ENCODE data around the gene AP3D1.
"Not testable (repeated sequence)": the region's sequence is repeated elsewhere in the genome, so short reads cannot be mapped to it uniquely, and the experiment has no call there.

The AP3D1 gene

GRCh38 chr19:2132191-2132590 is 19.2 kb downstream of the AP3D1 start:
- no peak for TF ChIP-seq CTCF (IDR thresholded peaks at IDR 0.05; ENCODE audit: insufficient read depth, low read depth, low read length, missing control alignments)
- DNase-seq (ENCODE audit: low read depth), result no peak
- no peak overlapping the region for H3K4me3 ChIP-seq (ENCODE audit: low read length)

- not testable (repeated sequence) for DNase-seq (ENCODE audit: low read depth); H3K4me3 ChIP-seq (ENCODE audit: low read length)
Measured at GRCh38 chr19:2131012-2131975, 20.1 kb downstream of the AP3D1 start.

- no peak for TF ChIP-seq CTCF (IDR thresholded peaks at IDR 0.05; ENCODE audit: insufficient read depth, low read depth, low read length, missing control alignments)
- H3K4me3 ChIP-seq (ENCODE audit: low read length), result no peak overlapping the region
- DNase-seq (ENCODE audit: low read depth), result no peak
Measured at GRCh38 chr19:2129892-2130770, 21.2 kb downstream of the AP3D1 start.

GRCh38 chr19:2129486-2129885 is 21.9 kb downstream of the AP3D1 start:
- no peak for DNase-seq (ENCODE audit: low read depth)
- TF ChIP-seq CTCF (IDR thresholded peaks at IDR 0.05; ENCODE audit: insufficient read depth, low read depth, low read length, missing control alignments), result no peak
- no peak overlapping the region for H3K4me3 ChIP-seq (ENCODE audit: low read length)

- H3K4me3 ChIP-seq (ENCODE audit: low read length), result no peak overlapping the region
- no peak for TF ChIP-seq CTCF (IDR thresholded peaks at IDR 0.05; ENCODE audit: insufficient read depth, low read depth, low read length, missing control alignments)
- DNase-seq (ENCODE audit: low read depth), result no peak
Measured at GRCh38 chr19:2129022-2129421, 22.3 kb downstream of the AP3D1 start.

- not testable (repeated sequence) for H3K4me3 ChIP-seq (ENCODE audit: low read length); DNase-seq (ENCODE audit: low read depth)
Measured at GRCh38 chr19:2128252-2128651, 23.1 kb downstream of the AP3D1 start.

GRCh38 chr19:2127758-2128157 is 23.6 kb downstream of the AP3D1 start:
- no peak for TF ChIP-seq CTCF (IDR thresholded peaks at IDR 0.05; ENCODE audit: insufficient read depth, low read depth, low read length, missing control alignments)
- H3K4me3 ChIP-seq (ENCODE audit: low read length), result no peak overlapping the region
- no peak for DNase-seq (ENCODE audit: low read depth)
